H1 (cell line): ENCODE results near the gene OTUB1. TPM values are rescaled to one million over a fixed set of nuclear protein-coding genes. Genes with fewer than 3 reads are reported as not detected.

Source experiments
- CTCF ChIA-PET: fragments of 300-600 bp; sonication (Branson Sonifier 250); formaldehyde crosslinking; loops from one replicate; lab custom pipeline; 2021; ENCODE audit not compliant: partially characterized antibody; lab: Charles Lee
- POLR2A ChIA-PET: fragments of 300-600 bp; sonication (Branson Sonifier 250); formaldehyde crosslinking; loops from one replicate; lab custom pipeline; 2021; ENCODE audit warnings: inconsistent platforms; ENCODE audit not compliant: partially characterized antibody; lab: Charles Lee
- DNase-seq, 2 experiments: peaks; one replicate each; pipeline versions ENCODE4 v3.0.0 to v3.0.0-alpha.2; 2010 to 2022; ENCODE audit warnings: low spot score in 2 of 2, low read depth in 1 of 2, mixed read lengths in 1 of 2
- FAIRE-seq: peaks from 2 replicates; lab custom pipeline; 2011; peaks lifted over from hg19 to GRCh38; lab: Jason Lieb, UNC
- H2AFZ ChIP-seq: 2 replicates; pipeline ENCODE4 v1.8.1; 2012; ENCODE audit warnings: low read length, inconsistent platforms
- H2AK5ac ChIP-seq: 2 replicates; pipeline ENCODE4 v1.6.1; 2013; ENCODE audit warnings: low read depth, low read length
- H2BK120ac ChIP-seq: replicated peaks from 2 replicates; pipeline ENCODE3; 2013; ENCODE audit warnings: low read depth, low read length, inconsistent platforms
- H2BK12ac ChIP-seq: 2 replicates; pipeline ENCODE4 v1.6.1; 2013; ENCODE audit warnings: low read depth, low read length
- H2BK15ac ChIP-seq: 2 replicates; pipeline ENCODE4 v1.6.1; 2013; ENCODE audit warnings: low read length
- H2BK20ac ChIP-seq: 2 replicates; pipeline ENCODE4 v1.6.1; 2013; ENCODE audit warnings: low read length
- H2BK5ac ChIP-seq: 2 replicates; pipeline ENCODE4 v1.6.1; 2013; ENCODE audit warnings: low read depth, low read length
- H3K14ac ChIP-seq: 2 replicates; pipeline ENCODE4 v1.6.1; 2013; ENCODE audit warnings: inconsistent platforms; ENCODE audit not compliant: insufficient read length
- H3K18ac ChIP-seq: 2 replicates; pipeline ENCODE4 v1.6.1; 2013; ENCODE audit warnings: low read length; ENCODE audit errors: extremely low read depth
- H3K23ac ChIP-seq: 2 replicates; pipeline ENCODE4 v1.6.1; 2013; ENCODE audit warnings: inconsistent platforms; ENCODE audit not compliant: insufficient read length
- H3K23me2 ChIP-seq: 2 replicates; pipeline ENCODE4 v1.6.1; 2013; ENCODE audit warnings: low read depth, low read length
- H3K27ac ChIP-seq: 2 replicates; pipeline ENCODE4 v1.6.1; 2011; ENCODE audit warnings: low read depth, low read length, inconsistent platforms
- H3K27me3 ChIP-seq, 4 experiments: replicated peaks in 1 of 4; 1 replicate in 1 of 4; 2 replicates in 3 of 4; pipeline versions ENCODE4 v1.6.1 to v1.8.1; 2011 to 2013; ENCODE audit warnings: low read length in 3 of 4, mild to moderate bottlenecking in 3 of 4, inconsistent platforms in 2 of 4, mixed read lengths in 2 of 4, moderate library complexity in 1 of 4; ENCODE audit not compliant: control insufficient read depth in 3 of 4, insufficient read depth in 3 of 4; ENCODE audit errors: extremely low read depth in 1 of 4
- H3K36me3 ChIP-seq, 4 experiments: 2 replicates each; pipeline versions ENCODE4 v1.6.1 to v1.8.1; 2011 to 2013; ENCODE audit warnings: mild to moderate bottlenecking in 4 of 4, low read length in 3 of 4, moderate library complexity in 2 of 4, control low read depth in 1 of 4, inconsistent platforms in 1 of 4; ENCODE audit not compliant: insufficient read depth in 4 of 4, control insufficient read depth in 2 of 4
- H3K4ac ChIP-seq: replicated peaks from 2 replicates; pipeline ENCODE3; 2013; ENCODE audit warnings: low read length, low read depth, mixed read lengths, inconsistent platforms; ENCODE audit not compliant: insufficient read length
- H3K4me1 ChIP-seq, 4 experiments: replicated peaks in 1 of 4; 1 replicate in 1 of 4; 2 replicates in 3 of 4; pipeline versions ENCODE4 v1.6.1 to v1.8.1; 2011 to 2013; ENCODE audit warnings: low read length in 3 of 4, inconsistent platforms in 2 of 4, mixed read lengths in 1 of 4; ENCODE audit not compliant: insufficient read depth in 4 of 4, control insufficient read depth in 3 of 4
- H3K4me2 ChIP-seq, 2 experiments: 2 replicates each; pipeline versions ENCODE4 v1.6.1 to v1.8.1; 2011 to 2013; ENCODE audit warnings: low read depth in 2 of 2, low read length in 2 of 2, control low read depth in 1 of 2, inconsistent platforms in 1 of 2, mild to moderate bottlenecking in 1 of 2; ENCODE audit not compliant: insufficient read depth in 1 of 2
- H3K4me3 ChIP-seq, 4 experiments: fragments of 200-600, 300-600 bp in 1 of 4; sonication (generic), shearing (Covaris generic), sonication (Bioruptor Twin) in 1 of 4; 2 replicates each; pipeline versions ENCODE4 v1.5.1 to v1.8.1; 2011 to 2016; ENCODE audit warnings: low read length in 4 of 4, low read depth in 3 of 4, control low read depth in 2 of 4, inconsistent platforms in 2 of 4, mild to moderate bottlenecking in 2 of 4, mixed read lengths in 1 of 4, moderate library complexity in 1 of 4; ENCODE audit not compliant: insufficient read depth in 2 of 4; ENCODE audit errors: extremely low read depth in 1 of 4
- H3K56ac ChIP-seq: replicated peaks from 2 replicates; pipeline ENCODE3; 2013; ENCODE audit warnings: low read depth, mild to moderate bottlenecking, mixed read lengths, low read length, inconsistent platforms; ENCODE audit not compliant: insufficient read length
- H3K79me1 ChIP-seq: 2 replicates; pipeline ENCODE4 v1.6.1; 2013; ENCODE audit warnings: low read depth, low read length, control low read depth
- H3K79me2 ChIP-seq, 2 experiments: 2 replicates each; pipeline versions ENCODE4 v1.6.1 to v1.8.1; 2012 to 2013; ENCODE audit warnings: low read length in 2 of 2, mild to moderate bottlenecking in 2 of 2, inconsistent platforms in 1 of 2; ENCODE audit not compliant: insufficient read depth in 2 of 2, control insufficient read depth in 1 of 2
- H3K9ac ChIP-seq, 4 experiments: replicated peaks in 1 of 4; 1 replicate in 1 of 4; 2 replicates in 3 of 4; pipeline versions ENCODE4 v1.6.1 to v1.8.1; 2011 to 2013; ENCODE audit warnings: low read depth in 3 of 4, low read length in 3 of 4, control low read depth in 2 of 4, mild to moderate bottlenecking in 2 of 4, moderate library complexity in 2 of 4, inconsistent platforms in 1 of 4; ENCODE audit errors: extremely low read depth in 1 of 4
- H3K9me3 ChIP-seq, 2 experiments: 2 replicates each; pipeline versions ENCODE4 v1.6.1 to v1.8.1; 2012 to 2013; ENCODE audit warnings: mild to moderate bottlenecking in 2 of 2, moderate library complexity in 2 of 2, control low read depth in 1 of 2, inconsistent platforms in 1 of 2, low read depth in 1 of 2, low read length in 1 of 2, mixed read lengths in 1 of 2; ENCODE audit not compliant: insufficient read depth in 2 of 2
- H4K20me1 ChIP-seq, 2 experiments: replicated peaks in 1 of 2; 2 replicates each; pipeline versions ENCODE3 to v1.8.1; 2011 to 2013; ENCODE audit warnings: inconsistent platforms in 2 of 2, low read length in 2 of 2, mild to moderate bottlenecking in 1 of 2; ENCODE audit not compliant: insufficient read depth in 2 of 2, control insufficient read depth in 1 of 2
- H4K5ac ChIP-seq: 2 replicates; pipeline ENCODE4 v1.6.1; 2013; ENCODE audit warnings: low read length, low read depth, mixed read lengths, inconsistent platforms; ENCODE audit not compliant: insufficient read length
- H4K8ac ChIP-seq: 2 replicates; pipeline ENCODE4 v1.8.0; 2013; ENCODE audit warnings: mild to moderate bottlenecking, moderate library complexity, low read length, inconsistent platforms; ENCODE audit not compliant: insufficient read depth; ENCODE audit errors: extremely low read depth
- H4K91ac ChIP-seq: replicated peaks from 2 replicates; pipeline ENCODE3; 2013; ENCODE audit warnings: low read length, mixed read lengths, inconsistent platforms; ENCODE audit not compliant: insufficient read length
- CBX8 ChIP-seq: fragments of 300-800, 300-1000 bp; sonication (generic); IDR thresholded peaks from 2 replicates; pipeline ENCODE4 v1.7.1; 2016; ENCODE audit warnings: low read depth, low read length, borderline replicate concordance
- CREB1 ChIP-seq: IDR thresholded peaks from 2 replicates; pipeline ENCODE4 v1.6.1; 2012; ENCODE audit warnings: inconsistent platforms
- CTBP2 ChIP-seq: IDR thresholded peaks from 2 replicates; pipeline ENCODE4 v1.7.0; 2011; ENCODE audit warnings: borderline replicate concordance, mild to moderate bottlenecking, moderate library complexity, mixed read lengths, low read length; ENCODE audit not compliant: insufficient read depth, insufficient read length
- HDAC6 ChIP-seq: IDR thresholded peaks from one replicate; pipeline ENCODE4 v1.7.1; 2012; ENCODE audit warnings: low read depth, mild to moderate bottlenecking, inconsistent platforms, low read length, moderate library complexity
- KDM4A ChIP-seq: IDR thresholded peaks from one replicate; pipeline ENCODE4 v1.7.1; 2012; ENCODE audit warnings: low read depth, mild to moderate bottlenecking, moderate library complexity, low read length, inconsistent platforms; ENCODE audit not compliant: severe bottlenecking
- MAX ChIP-seq: IDR thresholded peaks from 2 replicates; pipeline ENCODE4 v1.6.1; 2012; ENCODE audit warnings: inconsistent platforms
- RFX5 ChIP-seq: IDR thresholded peaks from 2 replicates; pipeline ENCODE4 v1.6.1; 2011; ENCODE audit warnings: low read depth, low read length, improper control_type of control experiment, borderline replicate concordance
- SRF ChIP-seq: IDR thresholded peaks from 2 replicates; pipeline ENCODE4 v1.6.1; 2011; ENCODE audit warnings: mild to moderate bottlenecking, low read depth, low read length, moderate library complexity
- TBP ChIP-seq: IDR thresholded peaks from 2 replicates; pipeline ENCODE4 v1.6.1; 2011; ENCODE audit warnings: low read depth, low read length, improper control_type of control experiment
- WGBS, 2 experiments: shearing (Covaris generic) in 1 of 2; methylation state at CpG; one replicate each; pipeline versions ENCODE4 v1.1.6 to v1.1.7; 2013 to 2015; ENCODE audit warnings: low lambda C conversion rate in 2 of 2, mixed read lengths in 2 of 2, inconsistent platforms in 1 of 2, low coverage in 1 of 2, missing lambda C conversion rate in 1 of 2; ENCODE audit not compliant: insufficient replicate concordance in 2 of 2, insufficient coverage in 1 of 2, insufficient read length in 1 of 2; ENCODE audit errors: extremely low coverage in 1 of 2, missing lambda C conversion rate in 1 of 2; 5-methylcytosine and 5-hydroxymethylcytosine counted together
- polyA plus RNA-seq, 7 experiments: library from polyadenylated mRNA; depleted of rRNA in 3 of 7; stranded (reverse) in 5 of 7; unstranded in 2 of 7; fragments of >200 nt in 5 of 7; fragments of 200-250 nt in 2 of 7; gene quantifications; 1 replicate in 5 of 7; 2 replicates in 1 of 7; 4 replicates in 1 of 7; pipeline versions ENCODE4 v1.2.1 to v1.2.3, GENCODE V29; 2011 to 2013; ENCODE audit warnings: missing spikeins in 2 of 7, mixed read lengths in 2 of 7
- total RNA-seq: library from RNA; stranded (reverse); fragmentation: NEBNext Ultra II Directional; extraction: Animal tissue kit (Norgen Biotek cat#: 25700); gene quantifications from 2 replicates; pipeline ENCODE4 v1.2.1, GENCODE V29; 2021

OTUB1 gene
- total and polyA plus RNA-seq, 2 of the 8 experiments (the other 6 are each of a cell fraction or from before 2014, with no cell fraction given) = 110 to 274 TPM

GRCh38 chr11:64000026-64000739 lies 13.9 kb downstream of the OTUB1 start:
- FAIRE-seq = no peak
- DNase-seq = peak in 1 of 2 experiments; percentile 91
- CTCF ChIA-PET = interaction anchor here (0.6 to 6.8 kb wide), 42 partner anchors 9 to 301 kb away, joined by 3 to 171 read pairs (median 6); partner anchors contain the start of genes FLRT1 and STIP1
- H2AFZ ChIP-seq = no peak overlapping the region
- H3K9me3 ChIP-seq = no peaks in the 10 kb centered on the region
- no peak overlapping the region for H3K14ac ChIP-seq
- H2BK20ac ChIP-seq = no peak overlapping the region
- peaks cover 5 to 36% (median 24%) of the 10 kb centered on the region in 4 experiments for H3K27me3 ChIP-seq
- H3K36me3 ChIP-seq = peaks cover 6 to 19% (median 13%) of the 10 kb centered on the region in 4 experiments
- no peak overlapping the region for H2BK5ac ChIP-seq
- H4K5ac ChIP-seq = no peak overlapping the region
- H2BK15ac ChIP-seq = no peak overlapping the region
- H2BK12ac ChIP-seq = no peak overlapping the region
- H3K4me2 ChIP-seq = peak overlapping the region; percentile 70 to 98
- no peak overlapping the region for H3K27ac ChIP-seq
- H4K91ac ChIP-seq = no peak overlapping the region
- POLR2A ChIA-PET = interaction anchor here (0.7 to 5.1 kb wide), 17 partner anchors 8 to 270 kb away, joined by 3 to 46 read pairs (median 3); partner anchors contain the start of genes COX8A and FERMT3
- H3K79me1 ChIP-seq = peaks cover 6% of the 10 kb centered on the region; the same call in 1 of the 2 replicates
- peaks cover 4 to 24% of the 10 kb centered on the region in 2 experiments for H4K20me1 ChIP-seq
- H3K4me3 ChIP-seq = peak overlapping the region; percentile 14 to 61 (median 47)
- H3K23me2 ChIP-seq = peaks cover 18% of the 10 kb centered on the region; the same call in 1 of the 2 replicates
- H3K56ac ChIP-seq = no peak overlapping the region
- H3K79me2 ChIP-seq = no peaks in the 10 kb centered on the region
- no peak overlapping the region for H3K18ac ChIP-seq
- peaks cover 2 to 23% (median 12%) of the 10 kb centered on the region in 4 experiments; a peak in 6 of 7 replicates for H3K4me1 ChIP-seq
- no peak overlapping the region for H3K23ac ChIP-seq
- no peak overlapping the region for H2AK5ac ChIP-seq
- H4K8ac ChIP-seq = peak overlapping the region; percentile 59; the same call in 1 of the 2 replicates
- WGBS, 2 experiments = 5% methylated on average over 49 of the region's 67 CpGs; no CpG with 5 or more reads in 1 of the 2 experiments
- H2BK120ac ChIP-seq = no peak overlapping the region
- no peak overlapping the region for H3K9ac ChIP-seq
- no peak overlapping the region for H3K4ac ChIP-seq
- TF ChIP-seq RFX5 (no peak), TBP (peak; percentile 9; the same call in 1 of the 2 replicates), CTBP2 (no peak), CREB1 (0 out of 2 replicates have a peak, but pooled peaks have one; percentile 8), MAX (peak; percentile 4; the same call in 1 of the 2 replicates), HDAC6 (no peak), SRF (no peak), CBX8 (no peak), KDM4A (no peak)
